Neural cell (in vitro differentiated cells): Measurements from ENCODE around the gene HP. TPM values are rescaled to one million over a fixed set of nuclear protein-coding genes. Genes with fewer than 3 reads are reported as not detected.

Experiments
- H2AFZ ChIP-seq: fragments of 200-600, 300-800 bp; sonication (generic), shearing (Covaris generic); 2 replicates; pipeline ENCODE4 v1.6.0; 2014; ENCODE audit warnings: low read depth, mild to moderate bottlenecking, antibody characterized with exemption, low read length, moderate library complexity
- H3F3A ChIP-seq: fragments of 200-600 bp; shearing (Covaris generic); 2 replicates; pipeline ENCODE4 v1.6.1; 2016; ENCODE audit warnings: mild to moderate bottlenecking, moderate library complexity, mixed read lengths, antibody characterized with exemption, low read length; ENCODE audit not compliant: insufficient read depth, poor library complexity, severe bottlenecking
- H3K27ac ChIP-seq: fragments of 200-600, 300-800 bp; sonication (generic), shearing (Covaris generic); 2 replicates; pipeline ENCODE4 v1.5.1; 2014; ENCODE audit warnings: mild to moderate bottlenecking, low read length, moderate library complexity
- H3K27me3 ChIP-seq: fragments of 300-800, 200-600 bp; sonication (generic), shearing (Covaris generic); 2 replicates; pipeline ENCODE4 v1.6.0; 2014; ENCODE audit warnings: mild to moderate bottlenecking, low read depth, low read length, moderate library complexity; ENCODE audit not compliant: insufficient read depth
- H3K36me3 ChIP-seq: fragments of 300-800, 200-600 bp; sonication (generic), shearing (Covaris generic); 2 replicates; pipeline ENCODE4 v1.5.1; 2014; ENCODE audit warnings: mild to moderate bottlenecking, antibody characterized with exemption, low read length, moderate library complexity; ENCODE audit not compliant: insufficient read depth
- H3K4me2 ChIP-seq: fragments of 300-800, 200-600 bp; sonication (generic), shearing (Covaris generic); 2 replicates; pipeline ENCODE4 v1.6.0; 2014; ENCODE audit warnings: mild to moderate bottlenecking, low read length
- H3K4me3 ChIP-seq: fragments of 300-800, 200-600 bp; sonication (generic), shearing (Covaris generic); 2 replicates; pipeline ENCODE4 v1.5.1; 2014; ENCODE audit warnings: mild to moderate bottlenecking, low read length, moderate library complexity
- H3K79me2 ChIP-seq: fragments of 200-600 bp; shearing (Covaris generic); replicated peaks from 2 replicates; pipeline ENCODE4 v1.6.0; 2014; ENCODE audit warnings: mild to moderate bottlenecking, low read length, moderate library complexity; ENCODE audit not compliant: insufficient read depth
- H3K9ac ChIP-seq: fragments of 300-800, 200-600 bp; sonication (generic), shearing (Covaris generic); 2 replicates; pipeline ENCODE4 v1.6.1; 2016; ENCODE audit warnings: mild to moderate bottlenecking, low read length, mixed read lengths
- H3K9me2 ChIP-seq: fragments of 200-600 bp; shearing (Covaris generic); 2 replicates; pipeline ENCODE4 v1.6.1; 2016; ENCODE audit warnings: mild to moderate bottlenecking, low read length, mixed read lengths; ENCODE audit not compliant: insufficient read depth
- H3K9me3 ChIP-seq: fragments of 200-600, 300-800 bp; sonication (generic), shearing (Covaris generic); 2 replicates; pipeline ENCODE4 v1.6.1; 2016; ENCODE audit warnings: mild to moderate bottlenecking, mixed run types, low read length, moderate library complexity, mixed read lengths
- H4K20me1 ChIP-seq: fragments of 200-600 bp; shearing (Covaris generic); 2 replicates; pipeline ENCODE4 v1.6.1; 2016; ENCODE audit warnings: mild to moderate bottlenecking, mixed run types; ENCODE audit not compliant: insufficient read depth
- CTCF ChIP-seq: fragments of 450-650 bp; IDR thresholded peaks from 2 replicates; pipeline ENCODE4 v1.5.1; 2014; ENCODE audit warnings: antibody characterized with exemption, mild to moderate bottlenecking, moderate library complexity; ENCODE audit not compliant: poor library complexity, severe bottlenecking
- EZH2 ChIP-seq: fragments of 200-600, 300-800 bp; shearing (Covaris generic), sonication (generic); IDR thresholded peaks from 2 replicates; pipeline ENCODE4 v1.6.1; 2014; ENCODE audit warnings: antibody characterized with exemption, low read length, borderline replicate concordance, mild to moderate bottlenecking; ENCODE audit not compliant: insufficient read depth, poor library complexity, severe bottlenecking
- RAD21 ChIP-seq: fragments of 450-650 bp; conservative IDR thresholded peaks from 2 replicates; pipeline ENCODE4 v1.6.1; 2014; ENCODE audit warnings: antibody characterized with exemption, mild to moderate bottlenecking, moderate library complexity
- REST ChIP-seq: IDR thresholded peaks from 2 replicates; pipeline ENCODE4 v1.6.1; 2012; ENCODE audit warnings: borderline replicate concordance
- SMC3 ChIP-seq: fragments of 450-650 bp; conservative IDR thresholded peaks from 2 replicates; pipeline ENCODE4 v1.6.1; 2014; ENCODE audit warnings: antibody characterized with exemption, mild to moderate bottlenecking, moderate library complexity; ENCODE audit not compliant: poor library complexity
- TAF1 ChIP-seq: IDR thresholded peaks from 2 replicates; pipeline ENCODE4 v1.6.1; 2012; ENCODE audit warnings: low read depth
- polyA plus RNA-seq: library from polyadenylated mRNA; depleted of rRNA; stranded (reverse); fragments of >200 nt; gene quantifications from 2 replicates; pipeline ENCODE4 v1.2.3, GENCODE V29; 2014

HP gene
- polyA plus RNA-seq, 1 donor from 2014 or later = not detected

GRCh38 chr16:72061564-72061963, 7.3 kb downstream of the HP start:
- no peaks in the 10 kb centered on the region for H3K27me3 ChIP-seq
- TF ChIP-seq REST (no peak), EZH2 (no peak), TAF1 (no peak), SMC3 (no peak)
- H3K4me3 ChIP-seq = no peak overlapping the region
- H3K4me2 ChIP-seq = no peak overlapping the region
- H3K79me2 ChIP-seq = no peaks in the 10 kb centered on the region
- no peak overlapping the region for H2AFZ ChIP-seq
- no peaks in the 10 kb centered on the region for H3F3A ChIP-seq
- no peak overlapping the region for H3K27ac ChIP-seq
- H3K9ac ChIP-seq = no peak overlapping the region
- H3K9me3 ChIP-seq = no peaks in the 10 kb centered on the region
- no peaks in the 10 kb centered on the region for H4K20me1 ChIP-seq
- no peaks in the 10 kb centered on the region for H3K9me2 ChIP-seq
- no peaks in the 10 kb centered on the region for H3K36me3 ChIP-seq

- Histone ChIP-seq H3K4me2 (no peak overlapping the region), H3K4me3 (no peak overlapping the region), H3K36me3 (no peaks in the 10 kb centered on the region), H3K9me3 (no peaks in the 10 kb centered on the region), H3K9me2 (no peaks in the 10 kb centered on the region), H3K27ac (no peak overlapping the region), H4K20me1 (no peaks in the 10 kb centered on the region), H3F3A (no peaks in the 10 kb centered on the region), H2AFZ (no peak overlapping the region), H3K27me3 (no peaks in the 10 kb centered on the region), H3K79me2 (no peaks in the 10 kb centered on the region), H3K9ac (no peak overlapping the region)
- TF ChIP-seq TAF1 (no peak), RAD21 (no peak)
Measured at GRCh38 chr16:72064361-72064894, 10.1 kb downstream of the HP start.

GRCh38 chr16:72066747-72067146, 12.4 kb downstream of the HP start:
- H4K20me1 ChIP-seq = no peaks in the 10 kb centered on the region
- H3K9me3 ChIP-seq = no peaks in the 10 kb centered on the region
- TF ChIP-seq TAF1 (no peak), CTCF (peak; percentile 77), REST (no peak), RAD21 (peak; percentile 76), SMC3 (peak; percentile 76)
- no peaks in the 10 kb centered on the region for H3K79me2 ChIP-seq
- no peak overlapping the region for H3K27ac ChIP-seq
- no peak overlapping the region for H3K9ac ChIP-seq
- H3F3A ChIP-seq = no peaks in the 10 kb centered on the region
- H3K9me2 ChIP-seq = no peaks in the 10 kb centered on the region
- H3K4me2 ChIP-seq = no peak overlapping the region
- no peaks in the 10 kb centered on the region for H3K27me3 ChIP-seq
- H2AFZ ChIP-seq = no peak overlapping the region
- H3K4me3 ChIP-seq = no peak overlapping the region
- H3K36me3 ChIP-seq = no peaks in the 10 kb centered on the region
